Breast epithelium (tissue), 3 donors: ENCODE results near the gene STOM.

ENCODE experiments used
- POLR2A ChIP-seq: fragments of 450-650 bp; IDR thresholded peaks from one replicate; pipeline ENCODE4 v1.6.1; 2016; ENCODE audit warnings: antibody characterized with exemption, mild to moderate bottlenecking, moderate library complexity
- TF ChIP-seq, protein P1 (sequence below), 3 donors: fragments of 450-650 bp; IDR thresholded peaks; one replicate each; pipeline ENCODE4 v1.5.1; 2016 to 2017; ENCODE audit warnings: antibody characterized with exemption in 3 of 3, mild to moderate bottlenecking in 3 of 3, moderate library complexity in 3 of 3

GRCh38 chr9:121399126-121399882 lies 29.3 kb upstream of the STOM start:
- TF ChIP-seq, protein P1, sequence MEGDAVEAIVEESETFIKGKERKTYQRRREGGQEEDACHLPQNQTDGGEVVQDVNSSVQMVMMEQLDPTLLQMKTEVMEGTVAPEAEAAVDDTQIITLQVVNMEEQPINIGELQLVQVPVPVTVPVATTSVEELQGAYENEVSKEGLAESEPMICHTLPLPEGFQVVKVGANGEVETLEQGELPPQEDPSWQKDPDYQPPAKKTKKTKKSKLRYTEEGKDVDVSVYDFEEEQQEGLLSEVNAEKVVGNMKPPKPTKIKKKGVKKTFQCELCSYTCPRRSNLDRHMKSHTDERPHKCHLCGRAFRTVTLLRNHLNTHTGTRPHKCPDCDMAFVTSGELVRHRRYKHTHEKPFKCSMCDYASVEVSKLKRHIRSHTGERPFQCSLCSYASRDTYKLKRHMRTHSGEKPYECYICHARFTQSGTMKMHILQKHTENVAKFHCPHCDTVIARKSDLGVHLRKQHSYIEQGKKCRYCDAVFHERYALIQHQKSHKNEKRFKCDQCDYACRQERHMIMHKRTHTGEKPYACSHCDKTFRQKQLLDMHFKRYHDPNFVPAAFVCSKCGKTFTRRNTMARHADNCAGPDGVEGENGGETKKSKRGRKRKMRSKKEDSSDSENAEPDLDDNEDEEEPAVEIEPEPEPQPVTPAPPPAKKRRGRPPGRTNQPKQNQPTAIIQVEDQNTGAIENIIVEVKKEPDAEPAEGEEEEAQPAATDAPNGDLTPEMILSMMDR (IDR thresholded peaks at IDR 0.05): no peak
- TF ChIP-seq POLR2A: no peak
